HG02840 (cell line): ENCODE data around the gene CAPG.

Source experiments
- ATAC-seq: cut with Tn5 transposase; IDR thresholded peaks from one replicate; pipeline ENCODE4 v1.9.1; 2021; ENCODE audit warnings: mild to moderate bottlenecking, moderate library complexity, moderate number of reproducible peaks; ENCODE audit not compliant: unreplicated experiment, low FRiP score

CAPG gene

DNA sequence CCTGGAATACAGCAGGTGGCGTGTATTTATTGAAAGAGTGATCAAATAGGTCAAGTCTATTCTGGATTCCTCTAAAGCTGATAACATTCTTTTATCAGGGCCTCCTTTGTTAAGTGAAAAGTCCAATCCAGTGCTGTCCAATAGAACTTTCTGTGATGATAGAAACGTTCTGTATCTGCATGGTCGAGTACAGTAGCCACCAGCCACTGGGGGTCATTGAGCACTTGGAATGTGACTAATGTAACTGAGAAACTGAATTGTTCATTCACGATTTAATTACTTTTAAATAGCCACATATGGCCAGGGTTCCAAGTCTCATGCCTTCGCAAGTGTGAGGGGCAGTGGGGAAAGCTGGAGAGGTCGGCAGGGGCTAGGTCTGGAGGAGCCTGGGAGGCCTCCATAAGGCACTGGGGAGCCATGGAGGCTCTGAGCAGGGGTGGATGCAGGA is 28.9 kb upstream of the CAPG start:
- no peak for ATAC-seq

DNA sequence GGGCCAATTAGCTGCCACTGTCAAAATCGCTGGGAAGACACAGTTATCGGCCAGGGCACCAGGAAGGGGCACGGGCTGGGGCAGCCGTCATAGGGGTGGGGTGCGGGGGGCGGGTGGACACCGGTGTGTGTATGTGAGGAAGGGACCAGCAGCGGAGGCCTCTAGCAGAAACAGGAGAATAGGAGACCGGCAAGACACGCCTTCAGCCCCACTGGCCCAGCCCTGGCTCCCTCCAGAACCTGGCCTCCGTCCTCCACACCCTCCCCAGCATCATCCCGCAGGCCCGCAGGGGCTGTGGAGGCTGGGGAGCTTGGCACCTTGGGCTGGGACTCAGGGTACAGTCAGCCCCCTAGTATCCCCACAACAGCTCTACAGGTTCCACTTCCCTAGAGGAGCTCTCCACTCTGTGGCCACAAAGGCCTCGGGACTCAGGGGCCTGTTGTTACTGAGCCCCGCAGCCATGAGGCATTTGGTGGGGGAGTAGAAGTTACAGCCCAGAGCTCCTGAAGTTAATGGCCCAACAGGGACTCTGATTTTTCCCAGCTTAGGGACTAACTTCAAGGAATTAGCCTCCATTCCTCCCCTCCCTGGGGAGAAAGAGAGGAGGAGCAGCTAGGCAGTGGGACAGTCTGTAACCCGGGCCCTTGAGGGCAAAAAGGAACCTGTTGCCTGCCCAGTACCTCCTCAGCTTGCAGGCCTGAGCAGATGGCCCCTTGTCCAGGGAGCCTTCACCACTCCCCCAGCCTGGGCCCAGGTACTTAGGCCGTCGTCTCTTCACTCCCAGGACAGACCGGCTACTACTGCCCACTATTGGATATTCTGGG is 28.2 kb upstream of the CAPG start:
- no peak for ATAC-seq

DNA sequence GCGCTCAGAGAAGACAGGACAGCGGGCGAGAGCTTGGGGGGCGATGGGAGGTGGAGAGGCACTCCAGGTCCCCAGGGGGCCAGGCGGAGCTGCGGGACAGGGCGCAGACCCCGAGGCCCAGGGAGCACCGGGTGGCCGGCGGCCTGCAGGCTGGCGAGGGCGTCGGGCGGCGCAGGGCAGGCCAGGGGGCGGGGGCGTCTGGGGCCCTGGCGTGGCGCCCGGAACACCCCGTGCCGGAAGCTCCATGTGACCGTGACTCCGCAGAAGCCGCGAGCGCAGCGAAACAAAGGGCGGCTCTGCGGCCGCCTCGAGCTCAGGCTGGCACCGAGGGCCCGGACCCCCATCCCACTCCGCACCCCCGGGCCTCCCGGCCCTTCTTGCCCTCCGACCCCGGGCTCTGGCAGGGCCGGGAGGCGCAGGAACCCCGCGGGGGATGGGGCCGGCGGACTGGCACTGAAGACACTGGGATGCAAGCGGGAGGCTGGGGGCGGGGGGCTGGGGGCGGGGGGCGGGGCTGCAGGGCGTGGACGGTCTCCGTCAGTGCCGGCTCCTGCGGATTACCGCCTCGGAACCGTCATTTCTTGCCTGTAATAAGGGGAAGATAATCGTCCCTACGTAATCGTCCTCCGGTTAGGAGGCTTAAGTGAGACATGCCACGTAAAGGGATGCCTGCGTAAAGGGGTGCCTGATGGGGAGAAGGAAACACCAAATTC is 27.5 kb upstream of the CAPG start:
- peak; percentile 64 for ATAC-seq

DNA sequence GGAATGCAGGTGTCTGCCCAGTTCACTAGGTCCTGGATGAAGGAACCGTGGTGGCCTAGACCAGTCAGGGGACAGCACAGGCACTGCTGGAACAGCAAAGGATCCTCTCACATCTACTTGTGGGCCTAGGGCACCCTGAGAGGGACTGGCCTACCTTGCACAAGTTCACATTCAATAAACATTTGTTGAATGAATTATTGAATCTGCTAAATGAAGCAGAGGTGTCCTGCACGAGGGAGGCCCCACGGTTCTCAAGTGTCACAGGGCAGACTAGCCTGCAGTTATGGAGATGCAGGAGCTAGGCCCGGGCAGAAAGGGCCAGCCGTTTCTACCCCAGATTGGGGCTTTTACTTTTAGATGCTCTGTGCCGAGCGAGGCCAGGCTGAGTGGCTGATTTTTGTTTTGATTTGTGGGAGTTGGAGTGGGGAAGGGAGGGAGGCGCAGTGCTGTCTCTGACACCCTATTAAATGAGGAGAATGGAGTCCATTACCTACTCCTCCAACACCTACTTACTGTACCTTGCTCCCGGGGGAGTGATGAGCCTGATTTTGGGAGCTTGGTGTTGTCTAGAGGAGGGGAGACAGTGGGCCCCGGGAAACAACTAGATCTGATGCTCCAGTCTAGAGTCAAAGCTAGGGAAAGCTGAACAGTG is 26.8 kb upstream of the CAPG start:
- no peak for ATAC-seq

DNA sequence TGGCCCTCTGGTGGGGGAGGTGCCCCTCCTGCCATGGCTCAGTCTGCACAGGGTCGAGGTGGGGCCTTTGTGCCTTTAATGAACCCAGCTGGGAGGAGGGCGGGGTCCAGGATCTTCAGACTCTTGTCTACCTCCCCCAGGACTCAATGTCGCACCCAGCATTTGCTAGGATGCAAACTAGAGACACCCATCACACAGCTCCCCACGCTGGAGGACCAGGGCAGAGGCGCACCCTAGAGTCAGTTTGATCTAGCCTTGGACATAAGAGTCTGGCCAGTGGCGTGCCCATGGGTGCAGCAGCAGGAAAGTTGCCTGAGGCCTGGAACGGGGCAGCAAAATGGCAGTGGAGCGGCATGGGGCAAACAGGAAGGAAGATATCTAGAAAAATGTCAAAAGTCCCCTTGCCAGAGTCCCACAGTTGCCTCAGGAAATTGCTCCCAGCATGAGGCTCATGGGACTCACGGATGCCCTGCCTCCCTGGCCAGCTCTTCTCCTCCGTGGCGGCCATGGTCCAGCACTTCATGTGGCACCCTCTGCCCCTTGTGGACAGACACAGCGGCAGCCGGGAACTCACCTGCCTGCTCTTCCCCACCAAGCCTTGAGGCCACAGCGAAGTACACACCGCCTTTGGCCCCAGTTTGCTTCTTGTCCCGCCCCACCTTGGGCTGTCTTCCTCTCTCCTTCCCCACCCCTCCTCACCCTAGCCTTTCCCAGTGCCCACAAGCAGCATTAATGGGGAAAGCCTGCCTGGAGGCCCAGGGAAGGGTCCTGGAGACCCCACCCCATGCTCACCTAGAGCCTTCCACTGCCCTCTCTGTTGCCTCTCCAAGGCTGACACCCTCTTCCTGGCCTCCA is 26.0 kb upstream of the CAPG start:
- no peak for ATAC-seq

DNA sequence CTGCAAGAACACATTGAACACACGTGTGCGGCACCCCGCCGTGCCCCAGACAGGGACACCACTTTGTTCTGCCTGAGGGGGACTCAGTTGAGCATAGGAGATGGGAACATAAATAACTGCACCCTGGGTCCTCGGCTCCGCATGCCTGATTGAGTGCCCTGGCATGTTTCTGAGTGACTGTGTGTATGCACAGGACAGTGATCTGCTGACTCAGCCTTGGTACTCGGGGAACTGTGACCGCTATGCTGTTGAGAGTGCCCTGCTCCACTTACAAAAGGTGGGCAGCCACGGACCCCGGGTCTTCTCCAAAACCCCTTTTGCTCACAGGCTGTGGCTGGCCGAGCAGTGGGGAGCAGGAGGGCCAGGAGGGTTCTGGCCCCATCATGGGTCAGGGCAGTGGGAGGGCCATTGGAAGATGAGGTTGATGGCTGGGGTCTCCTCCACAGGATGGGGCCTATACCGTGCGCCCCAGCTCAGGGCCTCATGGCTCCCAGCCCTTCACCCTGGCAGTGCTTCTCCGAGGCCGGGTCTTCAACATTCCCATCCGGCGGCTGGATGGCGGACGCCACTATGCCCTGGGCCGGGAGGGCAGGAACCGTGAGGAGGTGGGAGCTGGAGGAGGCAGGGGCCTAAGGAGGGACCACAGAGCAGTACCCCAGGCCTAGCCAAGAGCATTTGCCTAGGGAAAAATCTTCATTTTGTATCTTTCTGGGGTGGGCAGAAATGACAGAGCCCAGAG is 25.2 kb upstream of the CAPG start:
- ATAC-seq: no peak

DNA sequence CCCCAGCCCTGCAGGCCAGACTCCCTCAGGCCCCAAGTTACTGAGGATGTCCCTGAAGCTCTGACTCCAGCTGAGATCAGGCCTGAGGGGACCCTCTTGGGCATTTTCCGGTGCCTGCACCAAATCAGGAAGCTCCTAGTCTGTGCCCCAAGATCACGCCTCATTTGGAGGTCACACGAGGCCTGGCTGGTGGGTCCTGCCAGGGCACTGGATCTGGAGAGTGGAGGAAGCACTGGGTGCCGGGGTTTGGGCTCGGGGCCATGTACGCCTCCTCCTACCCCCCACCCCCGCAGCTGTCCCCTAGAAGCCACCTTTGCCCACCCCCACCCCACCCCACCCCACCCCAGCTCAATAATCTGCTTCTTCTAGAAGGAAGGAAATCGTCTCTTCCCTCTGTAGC is 24.5 kb upstream of the CAPG start:
- no peak for ATAC-seq

DNA sequence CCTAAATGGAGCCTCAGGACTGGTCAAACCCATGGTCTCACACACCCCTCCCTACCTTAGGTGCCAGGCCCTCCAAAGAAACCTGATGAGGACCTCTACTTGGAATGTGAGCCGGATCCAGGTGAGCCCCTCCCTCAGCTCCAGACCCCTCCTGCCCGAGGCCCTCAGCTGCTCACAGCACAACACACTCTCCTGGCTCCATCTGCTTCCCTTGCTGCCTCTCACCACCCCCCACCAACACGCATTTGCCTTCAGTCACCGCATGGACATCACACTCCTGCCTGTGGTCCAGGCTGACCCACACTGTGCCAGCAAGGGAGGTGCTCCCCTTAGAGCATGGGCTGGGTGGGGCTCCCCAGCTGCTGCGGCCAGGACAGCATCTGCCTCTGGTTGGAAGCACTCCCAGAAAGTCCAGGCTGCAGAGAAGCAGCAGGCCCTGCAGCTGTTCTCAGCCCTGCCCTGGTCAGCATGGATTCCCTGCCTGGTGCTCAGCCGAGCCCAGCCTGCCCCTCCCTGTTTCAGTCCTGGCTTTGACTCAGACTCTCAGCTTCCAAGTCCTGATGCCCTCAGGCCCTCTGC is 23.4 kb upstream of the CAPG start:
- no peak for ATAC-seq

DNA sequence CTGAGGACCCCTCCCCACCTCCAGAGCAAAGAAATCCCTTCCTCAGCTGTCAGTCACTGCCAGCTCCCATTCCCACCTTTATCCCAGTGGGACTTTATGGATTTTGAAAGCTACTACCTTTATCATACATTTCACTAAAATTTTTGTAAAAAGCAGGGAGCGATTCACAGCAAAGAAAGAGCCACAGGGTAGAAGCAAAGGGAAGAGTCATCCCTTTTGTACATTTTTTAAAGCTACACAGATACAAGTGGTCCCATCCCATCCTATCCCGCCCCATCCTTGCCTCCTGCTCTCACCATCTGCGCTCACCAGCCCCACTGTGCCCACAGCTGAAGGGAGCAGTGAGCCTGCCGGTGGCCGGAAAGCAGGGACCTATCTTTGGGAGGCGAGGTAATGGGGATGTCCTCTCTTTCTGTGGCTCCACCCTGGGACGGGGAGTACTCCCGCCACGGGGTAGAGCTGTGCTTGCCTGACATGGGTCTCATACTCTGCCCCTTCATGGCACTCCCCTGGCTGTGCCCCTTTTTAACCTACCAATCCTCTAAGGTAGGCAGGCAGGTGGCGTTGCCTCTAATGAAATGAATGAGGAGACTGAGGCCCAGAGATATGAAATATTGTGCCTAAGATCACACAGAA is 21.5 kb upstream of the CAPG start:
- ATAC-seq: no peak

DNA sequence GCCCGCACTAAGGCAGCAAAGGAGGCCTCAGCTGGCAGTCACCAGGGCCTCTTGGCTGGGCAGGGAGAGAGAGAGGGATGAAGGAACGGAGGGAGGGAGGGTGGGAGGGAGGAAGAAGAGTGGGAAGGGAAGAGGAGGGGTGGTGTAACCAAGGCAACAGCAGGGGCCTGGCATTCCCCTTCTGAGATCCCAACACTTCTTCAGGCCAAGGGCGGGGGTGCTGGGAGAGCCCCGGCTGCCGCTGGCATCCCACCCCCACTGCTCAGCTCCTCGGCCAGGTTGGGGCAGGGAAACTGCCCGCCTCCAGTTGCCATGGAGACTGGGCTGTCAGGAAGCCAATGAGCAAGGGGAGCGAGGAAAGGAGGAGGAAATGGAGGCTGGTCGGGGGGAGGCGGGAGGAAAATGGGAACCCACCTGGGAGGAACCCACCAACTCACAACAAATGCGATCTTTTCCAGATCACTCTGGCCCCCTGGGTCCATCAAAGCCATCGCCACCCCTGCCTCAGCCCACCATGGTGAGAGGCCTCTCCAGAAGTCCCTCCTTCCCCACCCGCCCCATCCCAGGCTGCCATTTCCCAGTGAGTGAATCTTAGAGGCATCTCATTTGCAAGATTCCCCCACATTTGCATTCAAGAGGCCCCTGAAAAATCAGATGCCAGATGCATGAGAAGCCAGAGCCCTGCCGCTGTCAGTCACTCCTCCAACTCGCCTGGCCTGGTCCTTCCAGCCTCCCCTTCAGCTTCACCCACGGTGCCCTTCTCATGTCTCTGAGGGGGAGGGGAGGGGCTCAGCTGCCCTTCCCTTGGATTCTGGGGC is 20.8 kb upstream of the CAPG start:
- ATAC-seq: no peak

DNA sequence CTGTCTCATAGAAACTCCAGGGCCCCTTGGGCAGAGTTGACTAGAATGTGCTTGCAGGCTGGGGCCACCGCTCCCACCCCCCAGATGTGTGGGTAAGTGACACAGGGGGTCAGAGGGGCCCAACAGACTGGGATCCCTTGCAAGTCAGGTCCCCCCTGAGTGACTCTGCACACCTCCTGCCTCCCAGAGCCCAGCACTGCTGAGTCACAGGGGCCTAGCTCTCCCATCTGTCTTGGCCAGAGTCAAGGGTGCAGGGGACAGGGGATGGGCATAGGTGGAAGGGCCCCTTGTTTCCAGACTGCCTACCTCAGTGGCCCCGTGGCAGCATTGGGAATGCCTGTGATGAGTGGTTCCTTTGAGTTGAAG is 19.7 kb upstream of the CAPG start:
- ATAC-seq: no peak

DNA sequence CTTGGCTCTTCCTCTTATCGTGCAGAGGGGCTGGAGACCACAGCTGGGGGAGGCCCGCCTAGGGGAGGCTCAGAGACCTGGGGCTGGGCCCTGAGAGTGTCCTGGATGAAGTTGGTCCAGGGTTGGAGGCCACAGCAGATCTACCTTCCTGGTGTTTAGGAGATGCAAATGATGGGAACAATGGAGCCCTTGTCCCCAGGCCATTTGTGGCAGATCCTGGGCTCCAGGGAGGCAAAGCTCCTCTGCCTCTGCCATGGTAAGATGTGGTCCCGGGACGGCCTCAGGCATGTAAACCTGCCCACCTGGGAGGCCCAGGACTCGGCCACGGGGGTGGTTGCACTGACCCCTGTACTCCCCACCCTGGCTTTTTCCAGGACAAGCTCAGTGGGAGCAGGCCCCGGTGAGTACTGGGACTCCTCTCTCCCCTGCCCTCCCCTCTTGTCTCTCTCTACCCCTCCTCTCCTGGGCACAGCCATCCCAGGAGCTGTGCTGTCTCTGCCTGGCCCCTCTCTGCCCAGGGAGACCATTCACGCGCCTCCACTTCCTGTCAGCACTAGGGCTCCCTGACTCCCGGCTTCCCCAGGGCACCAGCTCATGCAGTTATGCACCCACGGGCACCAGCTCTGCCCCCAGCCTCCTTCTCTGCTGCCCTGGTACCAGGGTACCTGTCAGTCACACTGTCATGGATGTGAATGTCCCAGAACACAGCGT is 19.2 kb upstream of the CAPG start:
- ATAC-seq: no peak

DNA sequence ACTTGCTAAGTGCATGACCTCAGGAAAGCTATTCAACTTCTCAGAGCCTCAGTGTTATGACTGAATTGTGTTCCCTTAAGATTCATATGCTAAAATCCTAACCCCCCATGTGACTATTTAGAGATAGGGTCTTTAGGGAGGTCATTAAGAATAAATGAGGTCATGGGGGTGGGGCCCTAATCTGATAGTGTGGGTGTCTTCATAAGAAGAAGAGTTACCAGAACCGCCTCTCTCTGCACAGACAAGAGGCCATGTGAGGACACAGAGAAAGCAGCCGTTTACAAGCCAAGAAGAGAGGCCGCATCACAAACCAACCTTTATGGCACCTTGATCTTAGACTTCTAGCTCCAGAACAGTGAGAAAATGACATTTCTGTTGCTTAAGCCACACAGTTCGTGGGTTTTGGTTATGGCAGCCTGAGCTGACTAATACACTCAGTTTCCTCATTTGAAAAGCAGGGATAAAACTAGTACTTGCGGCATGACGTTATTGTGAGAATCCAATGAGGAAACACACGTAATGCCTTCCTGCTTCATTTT is 18.2 kb upstream of the CAPG start:
- ATAC-seq: no peak

DNA sequence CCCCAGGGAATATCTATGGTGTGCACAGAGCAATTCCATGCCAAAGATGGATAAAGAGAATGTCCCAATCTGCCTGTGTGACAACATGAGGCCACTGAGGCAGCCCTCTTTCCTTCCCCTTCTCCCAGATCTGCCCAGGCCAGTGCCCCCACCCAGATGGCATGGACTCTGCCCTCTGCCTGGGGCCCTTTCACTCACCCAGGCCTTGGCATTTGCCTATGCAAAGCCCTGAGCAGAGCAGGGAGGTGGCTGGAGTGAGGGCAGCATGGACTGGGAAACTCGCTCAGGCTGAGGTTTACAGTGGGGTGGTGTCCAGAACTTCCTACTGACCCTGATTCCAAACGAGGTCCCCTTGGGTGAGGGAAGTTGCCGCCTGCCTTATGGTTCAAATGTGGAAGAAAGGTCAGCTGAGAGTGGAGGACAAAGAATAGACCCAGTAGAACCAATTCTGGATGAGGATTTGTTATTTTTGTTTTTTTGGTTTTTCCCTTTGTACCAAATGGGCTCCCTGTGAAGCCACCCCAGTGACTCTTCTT is 17.2 kb upstream of the CAPG start:
- ATAC-seq: no peak

DNA sequence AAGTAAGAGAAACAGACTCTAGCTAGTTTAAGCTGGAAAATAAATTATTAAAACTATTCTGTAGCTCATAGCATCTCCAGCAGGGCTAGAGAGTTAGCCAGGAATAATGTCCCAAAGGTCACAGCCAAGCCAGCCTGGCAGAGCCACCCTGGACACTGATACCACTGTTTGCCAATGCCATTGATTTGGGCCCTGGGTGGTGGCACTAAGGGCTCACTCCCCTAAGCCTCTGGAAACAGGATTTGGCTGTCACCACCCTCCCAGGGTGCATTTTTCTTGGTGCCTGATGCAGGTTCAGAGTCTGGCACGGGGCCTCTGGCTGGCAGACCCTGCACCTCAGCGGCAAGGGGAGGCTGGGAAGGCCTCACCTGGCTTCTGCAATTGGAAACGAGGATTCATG is 15.4 kb upstream of the CAPG start:
- no peak for ATAC-seq

DNA sequence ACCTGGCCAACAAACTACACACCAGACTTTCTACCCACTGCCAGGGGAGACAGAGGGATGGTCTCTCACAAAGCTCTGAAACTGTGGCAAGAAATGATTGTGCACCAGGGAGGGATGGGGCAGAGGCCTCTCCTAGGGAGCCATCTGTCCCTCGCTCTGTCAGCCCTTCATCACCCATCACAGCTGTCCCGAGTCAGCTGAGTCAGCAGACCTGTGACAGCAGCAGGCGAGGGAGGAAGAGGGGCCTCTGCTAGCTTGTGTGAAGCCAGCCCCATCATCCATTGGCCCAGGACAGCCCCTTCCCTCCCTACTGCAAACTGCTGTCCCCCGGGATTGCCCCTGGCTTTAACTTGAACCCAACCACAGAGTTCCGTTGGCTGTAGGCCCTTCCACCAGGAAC is 13.4 kb upstream of the CAPG start:
- no peak for ATAC-seq

DNA sequence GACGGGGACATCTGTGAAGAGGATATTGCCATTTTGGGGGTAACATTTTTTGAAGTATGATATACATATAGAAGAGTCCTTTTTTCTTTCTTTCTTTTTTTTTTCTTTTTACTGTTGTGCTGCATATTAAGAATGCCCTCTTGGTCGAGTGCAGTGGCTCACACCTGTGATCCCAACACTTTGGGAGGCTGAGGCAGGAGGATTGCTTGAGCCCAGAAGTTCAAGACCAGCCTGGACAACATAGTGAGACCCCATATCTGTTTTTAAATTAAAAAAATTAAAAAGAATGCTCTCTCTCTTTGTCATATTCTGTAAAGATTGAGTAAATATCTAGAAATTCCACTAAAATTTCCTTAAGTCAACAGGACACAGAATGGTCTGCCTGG is 11.9 kb upstream of the CAPG start:
- no peak for ATAC-seq
